HG03442 (cell line): Measurements from ENCODE around the gene FAM241B.

Experiments
- ATAC-seq: cut with Tn5 transposase; IDR thresholded peaks from one replicate; pipeline ENCODE4 v1.9.1; 2021; ENCODE audit warnings: mild to moderate bottlenecking, moderate library complexity; ENCODE audit not compliant: unreplicated experiment

FAM241B gene

DNA sequence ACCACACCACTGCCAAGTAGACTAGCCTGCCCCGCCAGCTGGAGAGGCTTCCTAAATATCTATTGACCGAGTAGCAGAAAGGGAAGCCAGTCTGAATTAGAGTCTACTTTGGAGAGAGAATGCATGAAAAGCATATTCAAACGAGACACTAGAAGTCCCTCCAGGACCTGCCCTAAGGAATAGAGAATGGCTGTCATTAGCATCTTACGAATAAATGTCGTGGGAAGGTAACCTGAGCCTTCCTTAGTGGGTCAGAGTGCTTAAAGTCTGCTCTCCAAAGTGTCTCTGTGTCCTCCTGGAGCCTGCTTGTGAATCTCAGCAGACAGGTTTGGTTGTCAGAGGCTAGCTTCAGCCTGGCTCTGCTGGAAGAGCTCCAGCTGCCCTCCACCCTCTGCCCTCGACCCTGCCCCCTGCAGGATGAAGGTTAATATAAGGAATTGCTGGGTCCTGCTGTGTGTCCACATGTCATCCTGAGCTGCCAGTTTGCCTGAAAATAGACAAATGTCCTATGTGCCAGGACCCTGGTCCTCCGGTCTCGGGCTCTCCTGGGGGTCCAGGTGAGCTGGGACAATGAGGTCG is 33.4 kb downstream of the FAM241B start:
- ATAC-seq: no peak

DNA sequence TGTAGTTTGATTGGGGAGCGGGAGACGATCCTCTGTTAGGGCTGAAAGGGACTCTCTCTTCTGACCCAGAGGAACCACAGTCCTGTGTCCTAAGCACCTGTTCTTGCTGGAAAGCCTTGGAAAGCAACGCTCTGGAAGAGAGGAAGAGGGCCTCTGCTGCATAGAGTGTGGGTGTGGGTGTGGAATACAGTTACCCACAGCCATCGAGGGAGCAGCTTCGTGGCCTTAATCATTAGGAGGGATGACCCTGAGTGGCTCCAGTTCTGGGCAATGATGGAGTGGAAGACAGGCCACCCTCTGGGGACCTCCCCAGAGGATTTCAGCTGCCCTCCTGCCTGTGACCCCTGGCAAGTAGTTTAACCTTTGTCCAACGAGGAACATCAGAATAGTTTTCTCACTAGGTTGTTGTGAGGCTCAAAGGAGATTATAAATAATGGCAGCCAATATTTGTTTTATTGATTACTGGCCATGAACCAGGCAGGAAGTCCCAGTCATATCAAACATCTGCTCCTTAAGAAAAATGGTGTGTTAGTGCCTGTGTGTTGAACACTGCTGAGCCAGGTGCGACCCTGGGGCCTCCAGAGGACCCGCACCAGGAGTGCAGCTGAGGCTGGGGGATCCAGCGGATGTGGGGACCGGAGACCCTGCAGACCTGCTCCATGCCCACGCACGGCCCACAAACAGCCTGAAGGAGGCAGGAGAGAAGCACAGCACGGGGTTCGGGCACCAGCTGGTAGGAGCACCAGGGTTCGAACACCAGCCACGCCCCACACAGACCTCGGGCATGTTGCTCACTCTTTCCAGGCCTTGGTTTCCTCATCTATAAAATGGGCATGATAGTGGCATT is 35.6 kb downstream of the FAM241B start:
- ATAC-seq: no peak

DNA sequence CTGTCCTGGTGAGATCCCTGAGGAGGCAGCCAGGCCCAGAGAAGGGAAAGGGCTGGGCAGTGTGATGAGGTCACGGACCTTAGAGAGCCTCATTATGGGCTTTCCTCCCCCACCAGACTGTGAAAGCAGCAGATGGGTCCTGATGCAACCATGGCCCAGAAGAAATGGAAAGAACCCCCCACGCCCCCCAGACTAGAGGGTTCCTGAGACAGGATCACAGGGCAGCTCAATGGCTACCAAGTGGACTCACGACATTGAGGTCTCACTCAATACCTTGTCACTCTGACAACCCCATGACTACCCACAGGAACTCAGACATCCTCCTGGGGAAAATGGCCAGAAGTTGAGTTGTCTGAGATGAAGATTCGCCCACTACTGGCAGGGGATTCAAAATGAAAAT is 36.7 kb downstream of the FAM241B start:
- ATAC-seq: no peak

DNA sequence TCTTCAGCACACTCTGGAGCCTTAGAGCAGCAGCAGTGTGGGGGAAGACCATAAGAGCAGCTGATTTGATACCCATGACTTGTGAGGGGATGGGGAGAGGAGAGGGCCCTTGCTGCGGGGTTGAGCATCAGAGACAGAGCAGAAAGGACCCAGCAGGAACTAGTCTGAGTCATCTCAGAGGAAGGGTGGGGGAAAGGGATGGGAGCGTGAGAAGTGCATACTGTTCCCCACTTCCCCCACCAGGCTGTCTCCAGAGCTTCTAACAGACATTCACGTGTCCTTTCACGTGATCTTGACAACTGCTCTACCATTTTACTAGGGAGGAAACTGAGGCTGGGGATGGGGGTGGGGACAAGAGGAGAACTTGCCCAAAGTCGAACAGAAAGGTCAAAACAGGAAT is 38.7 kb downstream of the FAM241B start:
- no peak for ATAC-seq

DNA sequence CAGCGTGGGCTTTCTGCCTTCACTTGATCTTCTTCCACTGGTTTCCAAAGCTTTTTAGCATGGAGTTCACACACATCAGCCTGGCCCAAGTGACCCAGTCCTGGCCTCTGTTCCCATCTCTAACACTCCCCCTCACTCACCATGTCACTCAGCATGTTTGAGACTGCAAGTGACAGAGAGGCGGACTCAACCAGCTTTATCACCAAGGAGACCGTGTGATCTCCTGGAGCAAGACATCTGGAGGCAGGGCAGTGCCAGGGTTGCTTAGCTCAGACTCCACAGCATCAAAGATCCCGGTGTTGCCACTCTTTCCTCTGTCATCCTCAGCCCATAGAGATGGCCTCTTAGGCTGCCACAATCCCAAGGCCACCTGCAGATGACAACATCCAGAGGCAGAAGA is 39.4 kb downstream of the FAM241B start:
- no peak for ATAC-seq

DNA sequence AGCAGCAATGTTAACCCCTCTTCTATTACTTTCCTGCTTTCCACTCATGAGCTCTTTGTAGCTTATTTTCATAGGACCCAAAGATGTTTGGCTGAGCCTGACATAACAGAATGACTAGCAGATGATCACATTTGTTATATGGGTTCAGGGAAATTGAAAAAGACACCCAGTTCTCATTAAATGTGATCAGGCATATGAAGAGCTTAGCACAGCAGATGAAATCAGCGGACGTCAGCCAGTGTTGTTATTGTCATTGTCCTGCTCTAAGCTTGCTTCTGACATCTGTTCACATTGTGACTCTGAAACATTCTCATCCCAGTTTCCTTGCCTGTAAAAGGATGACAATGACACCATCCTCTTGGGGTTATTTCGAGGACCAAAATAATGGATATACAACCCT is 43.5 kb downstream of the FAM241B start:
- ATAC-seq: no peak

DNA sequence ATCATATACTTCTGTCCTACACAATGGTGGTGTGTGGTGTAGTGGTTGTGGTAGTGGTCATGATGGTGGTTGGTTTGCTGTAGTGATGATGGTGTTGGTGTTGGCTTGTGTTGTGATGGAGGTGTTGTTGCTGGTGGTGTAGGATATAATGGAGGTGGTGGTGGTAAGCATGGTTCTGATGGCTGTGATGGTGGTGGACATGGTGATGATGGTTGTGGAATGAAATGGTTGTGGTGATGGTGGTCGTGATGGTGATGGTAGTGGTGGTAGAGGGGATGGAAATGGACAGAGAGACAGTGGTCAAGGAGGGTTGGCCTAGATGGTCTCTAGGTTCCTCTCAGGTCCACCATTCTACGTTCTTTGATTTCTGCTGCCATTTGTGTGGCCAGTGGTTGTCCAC is 44.7 kb downstream of the FAM241B start:
- no peak for ATAC-seq

DNA sequence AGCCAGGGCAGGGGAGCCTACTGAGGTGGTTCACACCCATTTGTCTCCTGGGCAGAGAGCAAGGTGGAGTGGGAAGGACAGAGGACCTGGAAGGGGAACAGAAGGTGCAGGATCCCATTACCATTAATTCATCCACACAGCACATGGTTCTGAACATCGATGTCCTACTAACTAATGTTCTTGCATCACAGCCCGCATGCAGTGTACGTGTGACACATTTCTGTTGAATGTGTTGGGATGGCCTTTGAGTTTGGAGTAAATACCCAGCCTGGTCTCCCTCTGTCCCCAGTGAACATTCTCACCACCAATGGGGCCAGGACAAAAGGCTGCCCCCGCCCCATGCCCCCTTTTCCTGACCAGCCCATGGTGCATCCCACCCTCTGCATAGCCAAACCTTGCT is 46.3 kb downstream of the FAM241B start:
- no peak for ATAC-seq

DNA sequence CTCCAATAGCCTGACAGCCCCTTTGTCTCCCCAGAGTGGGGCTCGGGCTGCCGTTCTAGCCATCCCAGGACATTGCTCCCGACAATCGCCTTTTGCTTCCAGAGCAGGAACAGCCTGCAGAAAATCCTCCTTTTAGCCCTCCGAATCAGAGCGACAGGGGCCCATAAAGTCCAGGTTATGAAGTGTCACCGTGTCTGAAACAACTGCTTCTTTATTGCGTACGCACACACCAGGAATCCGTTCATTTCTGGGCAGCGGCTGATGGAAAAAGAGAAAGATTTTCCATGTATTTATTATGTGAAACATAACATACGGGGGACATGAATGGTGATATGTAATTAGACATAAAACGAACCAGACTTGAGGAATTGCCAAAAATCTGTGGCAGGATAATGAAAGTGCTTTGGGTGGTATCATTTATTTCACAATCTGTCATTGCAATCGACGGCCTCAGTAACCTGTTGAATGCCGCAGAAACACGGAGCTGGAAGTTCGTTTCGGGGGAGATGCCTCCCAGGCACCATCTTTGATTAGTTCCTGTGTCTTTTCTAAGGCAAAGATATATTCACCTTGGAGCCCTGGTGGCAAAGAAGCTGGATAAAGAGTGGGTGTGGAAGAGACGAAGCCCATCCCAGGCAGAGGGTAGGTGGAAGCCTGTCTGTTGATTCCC is 48.1 kb downstream of the FAM241B start:
- no peak for ATAC-seq

DNA sequence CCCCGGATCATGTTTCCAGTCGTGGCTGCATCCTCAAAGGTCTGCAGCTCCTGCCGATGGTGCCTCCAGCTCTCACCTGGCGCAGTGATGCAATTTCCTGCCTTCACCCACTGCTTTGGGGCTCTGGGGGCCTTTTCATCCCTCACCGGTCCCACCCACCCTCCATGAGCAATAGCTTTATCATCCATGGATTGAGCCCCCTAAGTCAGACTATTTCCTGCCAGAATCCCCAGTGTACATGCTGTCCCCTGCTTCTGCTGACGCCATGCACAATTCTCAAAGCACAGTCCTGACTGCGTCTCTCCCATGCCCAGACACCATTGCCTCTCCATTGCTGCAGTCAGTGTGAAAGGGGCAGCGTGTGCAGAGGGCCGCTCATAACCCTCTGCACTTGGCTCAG is 49.7 kb downstream of the FAM241B start:
- no peak for ATAC-seq

DNA sequence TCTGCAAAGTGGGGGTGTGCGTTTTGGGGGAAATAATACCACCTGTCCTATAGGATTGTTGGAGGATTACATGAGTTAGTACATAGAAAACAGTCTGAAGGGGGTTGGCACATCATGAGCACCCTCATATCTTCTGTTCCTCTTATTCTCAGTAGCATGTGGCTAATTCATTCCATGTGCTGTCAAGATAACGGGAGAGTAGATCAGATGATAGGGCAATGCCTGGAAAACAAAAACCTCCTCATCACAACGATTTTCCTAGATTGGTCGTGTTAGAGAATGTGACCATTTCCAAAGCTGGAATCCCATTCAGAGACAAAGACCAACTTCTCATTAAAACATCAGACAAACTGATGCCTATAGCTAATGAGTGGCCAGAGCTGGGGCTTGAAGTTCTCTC is 50.6 kb downstream of the FAM241B start:
- ATAC-seq: no peak

DNA sequence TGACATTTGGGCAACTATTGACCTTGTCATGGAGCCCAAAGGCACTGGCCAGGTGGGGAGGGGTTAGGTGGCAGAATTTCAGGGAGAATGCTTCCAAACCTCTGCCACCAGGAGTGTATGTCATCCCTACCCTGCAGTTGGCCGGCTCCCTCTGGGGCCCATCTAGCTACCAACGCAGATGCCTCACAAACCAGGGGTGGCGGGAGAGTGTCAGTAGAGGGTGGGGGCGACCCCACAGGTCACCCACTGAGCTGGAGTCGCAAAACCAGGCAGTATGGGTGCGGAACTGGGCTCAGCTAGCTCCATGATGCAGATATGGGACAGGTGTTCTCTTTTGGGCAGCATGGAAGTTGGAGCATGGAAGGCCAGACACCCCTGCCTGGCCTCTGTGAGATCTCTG is 51.4 kb downstream of the FAM241B start:
- no peak for ATAC-seq

DNA sequence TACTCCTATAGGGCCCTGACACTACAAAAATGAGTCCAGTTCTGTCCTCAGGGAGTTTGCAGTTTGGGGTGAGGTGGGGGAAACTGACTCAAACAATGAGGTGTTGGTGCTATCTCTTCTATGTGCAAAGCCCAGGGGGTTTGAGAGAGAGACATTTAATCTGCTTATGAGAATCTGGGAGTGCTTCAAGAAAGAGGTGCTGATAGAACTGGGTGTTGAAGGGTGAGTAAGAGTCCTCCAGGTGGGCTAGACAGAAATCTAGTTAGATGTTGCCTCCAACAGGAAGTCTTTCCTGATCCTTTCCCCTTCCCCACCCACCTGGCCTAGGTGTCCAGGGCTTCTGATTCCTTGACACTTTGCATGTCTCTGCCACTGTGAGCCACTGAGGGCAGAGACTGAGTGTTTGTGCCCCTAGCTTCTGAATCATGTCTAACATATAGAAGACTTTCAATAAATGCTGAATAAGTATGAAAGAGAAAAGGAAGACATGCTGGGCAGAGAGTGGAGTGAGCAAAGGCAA is 53.0 kb downstream of the FAM241B start:
- ATAC-seq: no peak
